Bronchial epithelial cell (primary cell): Measurements from ENCODE around the gene PUM2. TPM values are rescaled to one million over a fixed set of nuclear protein-coding genes. Genes with fewer than 3 reads are reported as not detected.

Source experiments
- DNase-seq: peaks from one replicate; pipeline ENCODE4 v3.0.0-alpha.2; 2010; ENCODE audit warnings: low read depth
- FAIRE-seq: peaks from 2 replicates; lab custom pipeline; 2011; peaks lifted over from hg19 to GRCh38; lab: Jason Lieb, UNC
- H3K27me3 ChIP-seq: 2 replicates; pipeline ENCODE4 v1.5.1; 2011; ENCODE audit warnings: low read length; ENCODE audit not compliant: control insufficient read depth, insufficient read depth
- H3K36me3 ChIP-seq: 2 replicates; pipeline ENCODE4 v1.5.1; 2011; ENCODE audit warnings: low read length; ENCODE audit not compliant: control insufficient read depth, insufficient read depth
- H3K4me3 ChIP-seq: 2 replicates; pipeline ENCODE4 v1.5.1; 2011; ENCODE audit warnings: mild to moderate bottlenecking, low read depth, low read length, control low read depth
- CTCF ChIP-seq: IDR thresholded peaks from 2 replicates; pipeline ENCODE4 v1.5.1; 2011; ENCODE audit warnings: mild to moderate bottlenecking, moderate library complexity, low read length, control low read depth, inconsistent platforms; ENCODE audit not compliant: insufficient read depth, severe bottlenecking
- total RNA-seq: library from RNA; depleted of rRNA; stranded (reverse); fragments of >200 nt; gene quantifications from 2 replicates; pipeline ENCODE4 v1.2.1, GENCODE V29; 2014

PUM2 gene
- total RNA-seq, 1 donor from 2014 or later, result 43.7 TPM

GRCh38 chr2:20346565-20347381 is 3.9 kb downstream of the PUM2 start:
- no peak for TF ChIP-seq CTCF
- H3K4me3 ChIP-seq, result no peak overlapping the region
- FAIRE-seq, result no peak
- DNase-seq, result no peak
- no peaks in the 10 kb centered on the region for H3K27me3 ChIP-seq
- H3K36me3 ChIP-seq, result no peaks in the 10 kb centered on the region

- no peak for FAIRE-seq
- H3K36me3 ChIP-seq, result no peaks in the 10 kb centered on the region
- TF ChIP-seq CTCF, result no peak
- DNase-seq, result peak; percentile 31
- no peak overlapping the region for H3K4me3 ChIP-seq
- H3K27me3 ChIP-seq, result no peaks in the 10 kb centered on the region
Observed at GRCh38 chr2:20343128-20343527, 7.5 kb downstream of the PUM2 start.

- H3K27me3 ChIP-seq, result no peaks in the 10 kb centered on the region
- no peaks in the 10 kb centered on the region for H3K36me3 ChIP-seq
- no peak for TF ChIP-seq CTCF
- DNase-seq (no peak), FAIRE-seq (no peak)
- H3K4me3 ChIP-seq, result no peak overlapping the region
Observed at GRCh38 chr2:20339012-20339411, 11.6 kb downstream of the PUM2 start.

GRCh38 chr2:20334605-20335203 is 15.9 kb downstream of the PUM2 start:
- no peak overlapping the region for H3K4me3 ChIP-seq
- DNase-seq, result peak; percentile 79
- H3K36me3 ChIP-seq, result no peaks in the 10 kb centered on the region
- no peak for FAIRE-seq
- no peaks in the 10 kb centered on the region for H3K27me3 ChIP-seq
- no peak for TF ChIP-seq CTCF

- no peak for TF ChIP-seq CTCF
Observed at GRCh38 chr2:20333738-20334137, 16.9 kb downstream of the PUM2 start.

More at GRCh38 chr2:20333738-20334137, 16.9 kb downstream of the PUM2 start:
- DNase-seq (no peak), FAIRE-seq (no peak)
- H3K36me3 ChIP-seq, result peaks cover 2% of the 10 kb centered on the region
- H3K4me3 ChIP-seq, result no peak overlapping the region
- H3K27me3 ChIP-seq, result no peaks in the 10 kb centered on the region
